GM18868 (cell line): Measurements from ENCODE around the gene CACNA1A.
"Not testable (repeated sequence)": the region's sequence is repeated elsewhere in the genome, so short reads cannot be mapped to it uniquely, and the experiment has no call there.

ENCODE experiments used
- ATAC-seq: cut with Tn5 transposase; IDR thresholded peaks from one replicate; pipeline ENCODE4 v1.9.1; 2021; ENCODE audit warnings: mild to moderate bottlenecking, moderate library complexity; ENCODE audit not compliant: unreplicated experiment

Gene CACNA1A

GRCh38 chr19:13366529-13367143, 139.6 kb downstream of the CACNA1A start:
- no peak for ATAC-seq

- ATAC-seq, result no peak
Observed at GRCh38 chr19:13363954-13364353, 142.3 kb downstream of the CACNA1A start.

- ATAC-seq, result no peak
Observed at GRCh38 chr19:13363245-13363644, 143.0 kb downstream of the CACNA1A start.

GRCh38 chr19:13362668-13363067, 143.6 kb downstream of the CACNA1A start:
- no peak for ATAC-seq

- not testable (repeated sequence) for ATAC-seq
Observed at GRCh38 chr19:13361726-13362125, 144.6 kb downstream of the CACNA1A start.

GRCh38 chr19:13356686-13357280, 149.5 kb downstream of the CACNA1A start:
- ATAC-seq, result no peak

GRCh38 chr19:13356185-13356584, 150.1 kb downstream of the CACNA1A start:
- no peak for ATAC-seq

- ATAC-seq, result no peak
Observed at GRCh38 chr19:13355356-13355755, 150.9 kb downstream of the CACNA1A start.

GRCh38 chr19:13353625-13354024, 152.7 kb downstream of the CACNA1A start:
- ATAC-seq, result no peak

GRCh38 chr19:13350759-13351158, 155.5 kb downstream of the CACNA1A start:
- ATAC-seq, result no peak

- ATAC-seq, result no peak
Observed at GRCh38 chr19:13350072-13350471, 156.2 kb downstream of the CACNA1A start.

GRCh38 chr19:13347367-13347766, 158.9 kb downstream of the CACNA1A start:
- ATAC-seq, result no peak

GRCh38 chr19:13343514-13343913, 162.8 kb downstream of the CACNA1A start:
- ATAC-seq, result no peak

- ATAC-seq, result no peak
Observed at GRCh38 chr19:13342672-13343071, 163.6 kb downstream of the CACNA1A start.

- ATAC-seq, result no peak
Observed at GRCh38 chr19:13339869-13340268, 166.4 kb downstream of the CACNA1A start.

- ATAC-seq, result no peak
Observed at GRCh38 chr19:13337181-13337580, 169.1 kb downstream of the CACNA1A start.

- no peak for ATAC-seq
Observed at GRCh38 chr19:13334801-13335481, 171.3 kb downstream of the CACNA1A start.

- no peak for ATAC-seq
Observed at GRCh38 chr19:13330285-13330684, 176.0 kb downstream of the CACNA1A start.

- no peak for ATAC-seq
Observed at GRCh38 chr19:13329766-13330165, 176.5 kb downstream of the CACNA1A start.

- no peak for ATAC-seq
Observed at GRCh38 chr19:13328241-13328640, 178.0 kb downstream of the CACNA1A start.

GRCh38 chr19:13319526-13319925, 186.8 kb downstream of the CACNA1A start:
- ATAC-seq, result no peak

GRCh38 chr19:13318190-13318589, 188.1 kb downstream of the CACNA1A start:
- no peak for ATAC-seq
